ENCODE results near the gene LTF.

GRCh38 chr3:46504789-46505188, 40.1 kb upstream of the LTF start:
- no peak for TF ChIP-seq ZNF2 (tag by site-specific recombination; IDR thresholded peaks at IDR 0.05)
- TF ChIP-seq, protein P1, sequence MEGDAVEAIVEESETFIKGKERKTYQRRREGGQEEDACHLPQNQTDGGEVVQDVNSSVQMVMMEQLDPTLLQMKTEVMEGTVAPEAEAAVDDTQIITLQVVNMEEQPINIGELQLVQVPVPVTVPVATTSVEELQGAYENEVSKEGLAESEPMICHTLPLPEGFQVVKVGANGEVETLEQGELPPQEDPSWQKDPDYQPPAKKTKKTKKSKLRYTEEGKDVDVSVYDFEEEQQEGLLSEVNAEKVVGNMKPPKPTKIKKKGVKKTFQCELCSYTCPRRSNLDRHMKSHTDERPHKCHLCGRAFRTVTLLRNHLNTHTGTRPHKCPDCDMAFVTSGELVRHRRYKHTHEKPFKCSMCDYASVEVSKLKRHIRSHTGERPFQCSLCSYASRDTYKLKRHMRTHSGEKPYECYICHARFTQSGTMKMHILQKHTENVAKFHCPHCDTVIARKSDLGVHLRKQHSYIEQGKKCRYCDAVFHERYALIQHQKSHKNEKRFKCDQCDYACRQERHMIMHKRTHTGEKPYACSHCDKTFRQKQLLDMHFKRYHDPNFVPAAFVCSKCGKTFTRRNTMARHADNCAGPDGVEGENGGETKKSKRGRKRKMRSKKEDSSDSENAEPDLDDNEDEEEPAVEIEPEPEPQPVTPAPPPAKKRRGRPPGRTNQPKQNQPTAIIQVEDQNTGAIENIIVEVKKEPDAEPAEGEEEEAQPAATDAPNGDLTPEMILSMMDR (tag by site-specific recombination; IDR thresholded peaks at IDR 0.05) = no peak
- TF ChIP-seq ZNF146 (tag by site-specific recombination; IDR thresholded peaks at IDR 0.05) = no peak
- no peak for TF ChIP-seq ZNF677 (tag by site-specific recombination; IDR thresholded peaks at IDR 0.05)
- no peak for TF ChIP-seq ZNF140 (tag by site-specific recombination; IDR thresholded peaks at IDR 0.05)
